ENCODE measurements around the gene CABP1. TPM values are rescaled to one million over a fixed set of nuclear protein-coding genes. Genes with fewer than 3 reads are reported as not detected.
"Not testable (repeated sequence)": the region's sequence is repeated elsewhere in the genome, so short reads cannot be mapped to it uniquely, and the experiment has no call there.

The CABP1 gene
- total RNA-seq, 2 donors from 2014 or later: 0.24 TPM; not detected in 1

- ATAC-seq; DNase-seq (ENCODE audit: low spot score); H3K36me3 Mint-ChIP-seq; H3K27ac Mint-ChIP-seq; H3K9me3 Mint-ChIP-seq; H3K4me3 Mint-ChIP-seq; H3K4me1 Mint-ChIP-seq (ENCODE audit: low read depth in 2 of 2): not testable (repeated sequence)
- peaks cover 24 to 25% of the 10 kb centered on the region in 2 donors for H3K27me3 Mint-ChIP-seq
Measured at GRCh38 chr12:120617767-120618166, 22.7 kb upstream of the CABP1 start.

GRCh38 chr12:120618954-120619615, 21.3 kb upstream of the CABP1 start:
- DNase-seq (ENCODE audit: low spot score) (no peak), ATAC-seq (no peak)
- no peaks in the 10 kb centered on the region for H3K9me3 Mint-ChIP-seq
- no peak overlapping the region for H3K27ac Mint-ChIP-seq
- H3K36me3 Mint-ChIP-seq: no peaks in the 10 kb centered on the region
- no peaks in the 10 kb centered on the region for H3K4me1 Mint-ChIP-seq (ENCODE audit: low read depth in 2 of 2)
- H3K4me3 Mint-ChIP-seq: no peak overlapping the region
- H3K27me3 Mint-ChIP-seq: peaks cover 26 to 32% of the 10 kb centered on the region in 2 donors

- H3K27ac Mint-ChIP-seq: no peak overlapping the region
- peaks cover 26 to 32% of the 10 kb centered on the region in 2 donors for H3K27me3 Mint-ChIP-seq
- H3K36me3 Mint-ChIP-seq: no peaks in the 10 kb centered on the region
- ATAC-seq: peak in 1 of 2 donors; percentile 17
- no peaks in the 10 kb centered on the region for H3K9me3 Mint-ChIP-seq
- no peak overlapping the region for H3K4me3 Mint-ChIP-seq
- DNase-seq (ENCODE audit: low spot score): no peak
- H3K4me1 Mint-ChIP-seq (ENCODE audit: low read depth in 2 of 2): no peaks in the 10 kb centered on the region
Measured at GRCh38 chr12:120620624-120621023, 19.8 kb upstream of the CABP1 start.

- no peak overlapping the region for H3K4me3 Mint-ChIP-seq
- H3K27ac Mint-ChIP-seq: no peak overlapping the region
- DNase-seq (ENCODE audit: low spot score) (no peak), ATAC-seq (peak in 1 of 2 donors; percentile 40)
- no peaks in the 10 kb centered on the region for H3K9me3 Mint-ChIP-seq
- H3K27me3 Mint-ChIP-seq: peaks cover 9 to 10% of the 10 kb centered on the region in 2 donors
- H3K36me3 Mint-ChIP-seq: no peaks in the 10 kb centered on the region
- H3K4me1 Mint-ChIP-seq (ENCODE audit: low read depth in 2 of 2): no peaks in the 10 kb centered on the region
Measured at GRCh38 chr12:120625557-120626419, 14.6 kb upstream of the CABP1 start.

GRCh38 chr12:120628919-120629318, 11.5 kb upstream of the CABP1 start:
- Mint-ChIP-seq H3K36me3 (no peaks in the 10 kb centered on the region), H3K9me3 (no peaks in the 10 kb centered on the region), H3K4me3 (no peak overlapping the region), H3K27me3 (peaks cover 4 to 5% of the 10 kb centered on the region in 2 donors), H3K4me1 (ENCODE audit: low read depth in 2 of 2) (no peaks in the 10 kb centered on the region), H3K27ac (no peak overlapping the region)
- ATAC-seq (no peak), DNase-seq (ENCODE audit: low spot score) (no peak)

- Mint-ChIP-seq H3K4me1 (ENCODE audit: low read depth in 2 of 2) (no peaks in the 10 kb centered on the region), H3K27me3 (peaks cover 5 to 8% of the 10 kb centered on the region in 2 donors), H3K4me3 (no peak overlapping the region), H3K36me3 (no peaks in the 10 kb centered on the region), H3K9me3 (no peaks in the 10 kb centered on the region), H3K27ac (no peak overlapping the region)
- no peak for DNase-seq (ENCODE audit: low spot score)
- no peak for ATAC-seq
Measured at GRCh38 chr12:120630104-120630892, 10.1 kb upstream of the CABP1 start.

- H3K4me1 Mint-ChIP-seq (ENCODE audit: low read depth in 2 of 2): no peaks in the 10 kb centered on the region
- no peak for ATAC-seq
- no peaks in the 10 kb centered on the region for H3K9me3 Mint-ChIP-seq
- H3K4me3 Mint-ChIP-seq: no peak overlapping the region
- no peak overlapping the region for H3K27ac Mint-ChIP-seq
- peaks cover 5 to 8% of the 10 kb centered on the region in 2 donors for H3K27me3 Mint-ChIP-seq
- H3K36me3 Mint-ChIP-seq: no peaks in the 10 kb centered on the region
- DNase-seq (ENCODE audit: low spot score): no peak
Measured at GRCh38 chr12:120631097-120631496, 9.3 kb upstream of the CABP1 start.

- no peak overlapping the region for H3K27ac Mint-ChIP-seq
- DNase-seq (ENCODE audit: low spot score): no peak
- peaks cover 6% of the 10 kb centered on the region in 2 donors for H3K4me1 Mint-ChIP-seq (ENCODE audit: low read depth in 2 of 2)
- no peaks in the 10 kb centered on the region for H3K9me3 Mint-ChIP-seq
- peak; percentile 77 to 78 for ATAC-seq
- H3K27me3 Mint-ChIP-seq: peaks cover 32 to 42% of the 10 kb centered on the region in 2 donors
- no peaks in the 10 kb centered on the region for H3K36me3 Mint-ChIP-seq
- H3K4me3 Mint-ChIP-seq: peak overlapping the region; percentile 73
Measured at GRCh38 chr12:120640861-120641833, 721 bp downstream of the CABP1 start.

- Mint-ChIP-seq H3K27me3 (peaks cover 34 to 48% of the 10 kb centered on the region in 2 donors), H3K9me3 (no peaks in the 10 kb centered on the region), H3K4me3 (peak overlapping the region; percentile 73), H3K27ac (no peak overlapping the region), H3K4me1 (ENCODE audit: low read depth in 2 of 2) (peaks cover 10 to 11% of the 10 kb centered on the region in 2 donors), H3K36me3 (no peaks in the 10 kb centered on the region)
- ATAC-seq (no peak), DNase-seq (ENCODE audit: low spot score) (no peak)
Measured at GRCh38 chr12:120642121-120642520, 1.7 kb downstream of the CABP1 start.

GRCh38 chr12:120642826-120643225, 2.4 kb downstream of the CABP1 start:
- Mint-ChIP-seq H3K4me1 (ENCODE audit: low read depth in 2 of 2) (peaks cover 11 to 12% of the 10 kb centered on the region in 2 donors), H3K4me3 (no peak overlapping the region), H3K36me3 (no peaks in the 10 kb centered on the region), H3K27me3 (peaks cover 30 to 43% of the 10 kb centered on the region in 2 donors), H3K9me3 (no peaks in the 10 kb centered on the region), H3K27ac (no peak overlapping the region)
- ATAC-seq (no peak), DNase-seq (ENCODE audit: low spot score) (no peak)

- ATAC-seq: no peak
- Mint-ChIP-seq H3K4me1 (ENCODE audit: low read depth in 2 of 2) (peaks cover 11 to 12% of the 10 kb centered on the region in 2 donors), H3K36me3 (no peaks in the 10 kb centered on the region), H3K27ac (no peak overlapping the region), H3K27me3 (peaks cover 33 to 40% of the 10 kb centered on the region in 2 donors), H3K9me3 (no peaks in the 10 kb centered on the region), H3K4me3 (no peak overlapping the region)
- DNase-seq (ENCODE audit: low spot score): no peak
Measured at GRCh38 chr12:120643574-120643973, 3.1 kb downstream of the CABP1 start.

- ATAC-seq (no peak), DNase-seq (ENCODE audit: low spot score) (no peak)
- Mint-ChIP-seq H3K4me3 (no peak overlapping the region), H3K4me1 (ENCODE audit: low read depth in 2 of 2) (peaks cover 17 to 21% of the 10 kb centered on the region in 2 donors), H3K9me3 (no peaks in the 10 kb centered on the region), H3K27ac (no peak overlapping the region), H3K27me3 (peaks cover 47 to 57% of the 10 kb centered on the region in 2 donors), H3K36me3 (no peaks in the 10 kb centered on the region)
Measured at GRCh38 chr12:120646044-120646443, 5.6 kb downstream of the CABP1 start.

GRCh38 chr12:120647375-120647755, 6.9 kb downstream of the CABP1 start:
- Mint-ChIP-seq H3K4me1 (ENCODE audit: low read depth in 2 of 2) (peaks cover 11 to 14% of the 10 kb centered on the region in 2 donors), H3K4me3 (no peak overlapping the region), H3K27me3 (peaks cover 43 to 46% of the 10 kb centered on the region in 2 donors), H3K36me3 (no peaks in the 10 kb centered on the region), H3K27ac (peak overlapping the region in 1 of 2 donors; percentile 19), H3K9me3 (no peaks in the 10 kb centered on the region)
- ATAC-seq (no peak), DNase-seq (ENCODE audit: low spot score) (no peak)

Measured in natural killer cell treated with Interleukin-12 subunit alpha and Interleukin-12 subunit beta and Interleukin-15 and Interleukin-18, amount 100 ng/mL, for 72 hours (primary cell).